Mucosa of rectum (tissue), 2 donors: ENCODE results near the gene ADISSP.

ENCODE experiments used
- H3K27ac ChIP-seq, 2 donors: one replicate each; pipeline ENCODE4 v1.7.0; 2013; ENCODE audit warnings: inconsistent platforms in 2 of 2, low read depth in 2 of 2, low read length in 2 of 2
- H3K27me3 ChIP-seq, 2 donors: one replicate each; pipeline ENCODE4 v1.7.0; 2013; ENCODE audit warnings: low read length in 2 of 2; ENCODE audit not compliant: control insufficient read depth in 2 of 2, insufficient read depth in 2 of 2
- H3K36me3 ChIP-seq, 2 donors: one replicate each; pipeline ENCODE4 v1.7.0; 2013; ENCODE audit warnings: low read length in 2 of 2; ENCODE audit not compliant: control insufficient read depth in 2 of 2, insufficient read depth in 2 of 2
- H3K4me1 ChIP-seq, 2 donors: one replicate each; pipeline ENCODE4 v1.7.0; 2013; ENCODE audit warnings: low read length in 2 of 2, mild to moderate bottlenecking in 1 of 2; ENCODE audit not compliant: control insufficient read depth in 2 of 2, insufficient read depth in 2 of 2
- H3K4me3 ChIP-seq, 2 donors: one replicate each; pipeline ENCODE4 v1.7.0; 2013; ENCODE audit warnings: low read length in 2 of 2
- H3K9ac ChIP-seq, 2 donors: one replicate each; pipeline ENCODE4 v1.7.0; 2013; ENCODE audit warnings: low read length in 2 of 2, low read depth in 1 of 2, mild to moderate bottlenecking in 1 of 2
- H3K9me3 ChIP-seq, 2 donors: one replicate each; pipeline ENCODE4 v1.7.0; 2013; ENCODE audit warnings: low read length in 2 of 2; ENCODE audit not compliant: control insufficient read depth in 2 of 2
- donor health status: healthy.
- donor health status: Normal muscosa, but diverticular disease.

ADISSP gene

DNA sequence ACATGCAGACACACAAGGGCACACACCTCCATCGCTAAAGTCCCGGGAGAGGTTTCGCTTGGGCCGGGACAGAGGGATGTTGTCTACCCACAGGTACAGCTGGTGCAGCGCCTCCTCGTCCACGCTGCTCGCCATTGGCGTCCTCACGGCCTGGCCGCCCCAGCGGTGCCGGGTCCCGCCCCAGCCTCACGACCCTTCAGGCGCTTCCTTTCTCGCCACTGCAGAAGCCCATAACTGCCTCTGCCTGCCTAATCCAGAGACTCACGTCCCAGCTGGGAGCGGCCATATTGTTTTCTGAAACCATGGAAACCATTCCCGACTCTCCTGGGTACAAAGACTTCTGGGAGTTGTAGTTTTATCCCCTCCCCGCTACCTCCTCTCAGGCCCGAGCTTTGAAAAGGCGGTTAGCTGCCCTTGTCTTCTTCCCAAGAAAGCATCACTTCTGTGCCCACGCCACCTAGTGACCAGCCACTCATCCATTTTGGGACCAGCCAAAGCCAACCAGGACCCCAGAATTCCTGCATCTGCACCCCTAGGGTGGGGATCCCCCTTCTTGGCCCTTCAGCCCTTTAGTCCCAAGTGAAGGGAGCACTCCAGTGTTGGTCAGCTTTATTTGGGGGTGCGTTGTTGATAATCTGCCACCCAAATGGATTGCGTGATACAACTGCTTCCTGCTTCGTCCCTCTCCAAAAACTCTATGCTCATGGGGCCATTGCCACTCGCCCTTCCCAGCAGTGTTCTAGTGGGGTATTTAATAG lies 13.8 kb upstream of the ADISSP start, which contains the start of gene SPEF1:
Gene SPEF1, minus strand, starts transcription at position 296 of the 758 bp plus-strand sequence. Its CDS starts 161 bp downstream, at position 135.
- Histone ChIP-seq H3K4me3 (peak within 1 kb of the TSS; percentile 53 to 63), H3K9me3 (no peaks in the 10 kb centered on the region), H3K27ac (no peak within 1 kb of the TSS), H3K9ac (peak within 1 kb of the TSS in 1 of 2 donors; percentile 3), H3K4me1 (peaks cover 32 to 43% of the 10 kb centered on the region in 2 donors), H3K27me3 (peaks cover 10 to 12% of the 10 kb centered on the region in 2 donors), H3K36me3 (peaks cover 5% of the 10 kb centered on the region in 2 donors)

DNA sequence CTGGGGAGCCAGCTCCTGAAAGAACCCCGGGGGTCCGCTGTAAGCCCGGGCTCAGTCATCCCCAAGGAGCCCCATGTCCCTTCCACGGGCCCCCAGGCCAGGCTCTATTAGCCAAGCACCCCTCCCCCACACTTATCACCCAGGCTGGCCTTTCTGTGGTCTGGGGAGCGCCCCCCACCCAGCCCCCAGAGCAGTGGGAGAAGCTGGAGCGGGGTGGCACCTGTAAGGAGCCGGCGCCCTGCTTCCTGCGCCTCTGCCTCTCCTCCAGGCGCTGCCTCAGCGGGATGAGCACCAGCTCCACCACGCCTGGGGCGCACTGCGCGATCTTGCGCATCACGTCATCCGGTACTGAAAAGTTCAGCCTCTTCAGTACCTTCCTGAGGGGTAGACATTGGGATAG lies 11.4 kb upstream of the ADISSP start:
- Histone ChIP-seq H3K4me1 (peaks cover 20 to 24% of the 10 kb centered on the region in 2 donors), H3K27me3 (peaks cover 10 to 12% of the 10 kb centered on the region in 2 donors), H3K9me3 (no peaks in the 10 kb centered on the region), H3K9ac (no peak overlapping the region), H3K27ac (no peak overlapping the region), H3K4me3 (no peak overlapping the region), H3K36me3 (no peaks in the 10 kb centered on the region)

DNA sequence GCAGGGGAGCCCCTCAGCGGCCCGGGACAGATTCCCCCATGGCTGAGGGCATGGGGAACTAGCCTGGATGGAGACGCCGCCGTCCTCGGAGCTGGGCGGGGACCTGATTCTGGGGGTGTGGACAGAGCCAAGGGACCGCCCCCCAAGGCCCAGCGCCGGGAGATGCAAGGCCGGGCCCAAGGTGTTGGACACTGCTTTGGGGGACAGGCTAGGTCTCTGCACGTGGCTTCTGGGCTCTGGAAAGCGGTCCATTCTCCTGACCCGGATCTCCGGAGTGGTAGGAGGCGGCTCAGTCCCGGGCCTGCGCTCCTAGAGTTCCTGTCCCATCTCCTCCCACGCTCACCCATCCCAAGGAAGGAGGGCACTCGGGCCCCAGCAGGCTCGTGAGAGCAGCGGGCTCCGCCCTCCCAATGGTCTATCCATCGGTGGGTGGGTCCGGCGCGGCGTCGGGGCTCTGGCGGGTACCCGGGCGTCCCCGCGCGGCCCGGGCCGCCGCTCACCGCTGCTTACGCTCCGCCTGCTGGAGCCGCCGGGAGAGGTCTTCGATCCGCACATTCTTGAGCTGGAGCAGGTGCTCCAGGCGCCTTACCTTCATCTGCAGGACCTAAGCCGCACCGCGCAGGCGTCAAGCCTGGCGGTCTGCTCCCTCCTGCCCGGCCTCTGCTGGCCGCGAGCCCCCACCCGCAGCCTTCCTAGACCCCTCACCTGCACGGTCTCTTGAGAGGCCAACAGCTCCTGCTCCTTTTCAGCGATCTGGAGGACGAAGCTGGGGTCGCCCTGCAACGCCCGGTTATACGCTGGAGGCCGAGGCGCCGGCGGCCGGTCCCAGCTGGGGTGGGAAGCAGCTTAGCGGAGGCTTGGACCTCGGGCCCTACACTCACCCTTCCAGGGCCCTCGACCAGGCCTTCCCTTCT lies 10.4 kb upstream of the ADISSP start:
- Histone ChIP-seq H3K4me1 (peaks cover 20 to 24% of the 10 kb centered on the region in 2 donors), H3K36me3 (no peaks in the 10 kb centered on the region), H3K9ac (peak overlapping the region; percentile 21 to 47), H3K4me3 (peak overlapping the region; percentile 69 to 71), H3K27me3 (peaks cover 10 to 12% of the 10 kb centered on the region in 2 donors), H3K27ac (no peak overlapping the region), H3K9me3 (no peaks in the 10 kb centered on the region)

DNA sequence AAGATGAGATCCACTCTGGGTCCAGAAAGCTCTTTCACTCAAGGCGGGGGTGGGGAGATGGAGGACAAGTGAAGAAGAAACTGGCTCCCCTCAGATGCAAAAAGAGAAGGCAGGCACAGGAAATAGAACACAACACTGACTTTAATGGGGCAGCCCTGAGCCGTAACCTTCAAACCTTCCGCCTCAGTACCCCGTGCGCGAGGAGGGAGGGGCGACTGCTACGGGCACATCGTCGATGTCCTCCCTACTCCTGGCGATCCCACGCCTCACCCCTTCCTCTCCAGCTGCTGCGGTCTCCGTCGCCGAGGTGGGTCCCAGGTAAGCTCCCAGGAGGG lies 9.8 kb upstream of the ADISSP start:
- peaks cover 20 to 24% of the 10 kb centered on the region in 2 donors for H3K4me1 ChIP-seq
- H3K9me3 ChIP-seq: no peaks in the 10 kb centered on the region
- H3K4me3 ChIP-seq: peak overlapping the region; percentile 69 to 71
- peaks cover 10 to 12% of the 10 kb centered on the region in 2 donors for H3K27me3 ChIP-seq
- H3K36me3 ChIP-seq: no peaks in the 10 kb centered on the region
- H3K27ac ChIP-seq: no peak overlapping the region
- peak overlapping the region; percentile 21 to 47 for H3K9ac ChIP-seq

DNA sequence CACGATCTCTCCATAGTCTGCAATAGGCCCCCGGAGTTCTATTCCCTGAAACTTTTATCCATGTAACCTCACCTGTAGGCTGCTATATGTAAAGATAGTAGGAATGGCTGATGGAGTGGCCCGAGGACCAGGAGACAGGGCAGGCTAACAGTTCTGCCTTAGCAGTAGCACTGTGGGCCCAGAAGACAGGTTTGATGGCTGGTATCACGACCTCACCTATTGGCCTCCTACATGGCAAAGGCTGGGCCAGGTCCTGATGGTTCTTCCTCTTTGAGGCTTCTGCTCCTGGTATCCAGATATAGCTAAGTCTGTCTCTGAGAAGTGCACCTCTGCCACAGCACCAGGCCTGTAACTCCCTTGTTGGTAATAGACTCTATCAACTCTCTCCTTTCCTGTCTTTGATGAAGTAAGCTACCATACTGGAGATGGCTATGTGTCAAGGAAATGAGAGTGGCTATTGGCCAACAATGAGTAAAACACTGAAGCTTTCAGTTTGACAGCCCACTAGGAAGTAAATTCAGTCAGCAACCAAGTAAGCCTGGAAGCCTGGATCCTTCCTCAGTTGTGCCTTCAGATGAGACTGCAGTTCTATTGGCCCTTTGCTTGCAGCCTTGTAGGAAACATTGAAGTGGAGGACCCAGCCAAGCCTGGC lies 8.0 kb upstream of the ADISSP start:
- no peak overlapping the region for H3K27ac ChIP-seq
- H3K9ac ChIP-seq: no peak overlapping the region
- H3K4me3 ChIP-seq: no peak overlapping the region
- H3K9me3 ChIP-seq: no peaks in the 10 kb centered on the region
- H3K4me1 ChIP-seq: peaks cover 15 to 16% of the 10 kb centered on the region in 2 donors
- no peaks in the 10 kb centered on the region for H3K36me3 ChIP-seq
- peaks cover 10 to 12% of the 10 kb centered on the region in 2 donors for H3K27me3 ChIP-seq

DNA sequence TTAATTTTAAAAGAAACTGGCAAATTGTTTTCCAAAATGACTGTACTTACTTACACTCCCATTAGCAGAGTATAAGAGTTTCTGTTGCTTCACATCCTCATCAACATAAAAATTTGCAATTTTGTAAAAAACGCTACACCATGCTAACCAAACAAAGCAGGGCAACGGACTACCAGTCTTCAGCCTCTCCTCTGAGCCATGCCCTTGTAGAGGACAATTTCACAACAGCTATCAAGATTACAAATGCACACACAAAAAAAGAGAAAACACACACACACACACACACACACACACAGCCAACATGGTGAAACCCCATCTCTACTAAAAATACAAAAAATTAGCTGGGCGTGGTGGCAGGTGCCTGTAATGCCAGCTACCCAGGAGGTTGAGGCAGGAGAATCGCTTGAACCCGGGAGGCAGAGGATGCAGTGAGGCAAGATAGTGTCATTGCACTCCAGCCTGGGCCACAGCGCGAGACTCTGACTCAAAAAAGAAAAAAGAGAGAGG lies 4.1 kb upstream of the ADISSP start:
- Histone ChIP-seq H3K4me3 (no peak overlapping the region), H3K9ac (no peak overlapping the region), H3K27ac (no peak overlapping the region), H3K4me1 (peaks cover 13 to 21% of the 10 kb centered on the region in 2 donors), H3K36me3 (no peaks in the 10 kb centered on the region), H3K27me3 (no peaks in the 10 kb centered on the region), H3K9me3 (no peaks in the 10 kb centered on the region)

DNA sequence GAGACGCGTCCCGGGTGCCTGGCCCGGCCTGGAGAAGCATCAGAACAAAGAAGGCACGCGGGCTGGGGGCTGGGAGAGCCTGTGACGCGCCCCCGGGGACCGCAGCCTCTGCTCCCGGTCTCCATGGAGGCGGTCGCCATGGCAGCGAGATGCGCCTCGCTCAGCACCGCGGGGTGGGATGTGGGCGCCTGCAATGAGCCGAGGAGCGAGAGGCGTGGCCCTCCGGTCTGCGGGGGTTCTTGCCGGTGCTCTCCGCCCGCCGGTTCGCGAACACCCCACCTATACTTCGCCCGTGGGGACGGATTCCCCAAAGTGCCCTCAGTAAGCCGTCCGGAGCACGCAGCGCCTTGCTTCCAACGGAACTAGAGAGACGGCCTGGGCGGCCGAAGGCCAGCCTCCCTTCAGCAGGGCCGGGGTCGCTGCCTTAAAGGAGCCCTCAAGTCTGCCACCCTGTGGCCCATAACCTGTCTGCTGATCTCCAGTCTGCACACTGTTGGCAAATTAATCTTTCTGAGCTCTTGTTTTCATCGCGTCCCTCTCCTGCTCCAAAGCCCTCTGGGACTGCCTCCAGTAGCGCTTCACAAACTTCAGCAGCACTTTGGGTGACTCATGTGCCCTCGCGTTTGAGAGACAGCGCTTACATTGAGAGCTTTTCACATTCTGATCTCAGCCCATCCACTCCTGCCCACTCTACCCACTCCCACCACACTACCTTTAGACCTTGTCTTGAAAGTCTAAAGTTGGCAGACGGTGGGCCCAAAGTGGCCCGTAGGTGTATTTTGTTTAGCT lies 983 bp upstream of the ADISSP start:
- peaks cover 13 to 31% of the 10 kb centered on the region in 2 donors for H3K4me1 ChIP-seq
- no peaks in the 10 kb centered on the region for H3K36me3 ChIP-seq
- H3K9ac ChIP-seq: peak overlapping the region; percentile 83 to 86
- no peaks in the 10 kb centered on the region for H3K27me3 ChIP-seq
- no peaks in the 10 kb centered on the region for H3K9me3 ChIP-seq
- peak overlapping the region; percentile 91 to 94 for H3K27ac ChIP-seq
- H3K4me3 ChIP-seq: peak overlapping the region; percentile 86 to 87

DNA sequence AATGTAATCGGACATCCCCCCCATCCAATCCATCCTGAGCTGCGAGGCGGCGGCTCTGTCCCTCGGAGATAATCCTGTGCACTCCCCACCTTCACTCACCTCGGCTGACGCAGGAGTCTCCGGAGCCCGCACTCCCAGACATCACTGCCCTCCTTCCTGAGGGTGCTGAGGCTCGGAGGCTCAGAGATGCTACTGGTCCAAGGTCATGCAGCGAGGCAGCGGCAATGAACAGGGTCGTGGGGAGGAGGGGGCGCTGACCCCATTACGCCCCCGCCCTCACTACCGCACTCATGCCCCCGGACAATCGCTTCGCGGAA lies 485 bp downstream of the ADISSP start:
- Histone ChIP-seq H3K27me3 (no peaks in the 10 kb centered on the region), H3K9ac (peak overlapping the region; percentile 56 to 86), H3K9me3 (no peaks in the 10 kb centered on the region), H3K36me3 (no peaks in the 10 kb centered on the region), H3K27ac (peak overlapping the region in 1 of 2 donors; percentile 9), H3K4me3 (peak overlapping the region; percentile 80 to 87), H3K4me1 (peaks cover 13 to 31% of the 10 kb centered on the region in 2 donors)

DNA sequence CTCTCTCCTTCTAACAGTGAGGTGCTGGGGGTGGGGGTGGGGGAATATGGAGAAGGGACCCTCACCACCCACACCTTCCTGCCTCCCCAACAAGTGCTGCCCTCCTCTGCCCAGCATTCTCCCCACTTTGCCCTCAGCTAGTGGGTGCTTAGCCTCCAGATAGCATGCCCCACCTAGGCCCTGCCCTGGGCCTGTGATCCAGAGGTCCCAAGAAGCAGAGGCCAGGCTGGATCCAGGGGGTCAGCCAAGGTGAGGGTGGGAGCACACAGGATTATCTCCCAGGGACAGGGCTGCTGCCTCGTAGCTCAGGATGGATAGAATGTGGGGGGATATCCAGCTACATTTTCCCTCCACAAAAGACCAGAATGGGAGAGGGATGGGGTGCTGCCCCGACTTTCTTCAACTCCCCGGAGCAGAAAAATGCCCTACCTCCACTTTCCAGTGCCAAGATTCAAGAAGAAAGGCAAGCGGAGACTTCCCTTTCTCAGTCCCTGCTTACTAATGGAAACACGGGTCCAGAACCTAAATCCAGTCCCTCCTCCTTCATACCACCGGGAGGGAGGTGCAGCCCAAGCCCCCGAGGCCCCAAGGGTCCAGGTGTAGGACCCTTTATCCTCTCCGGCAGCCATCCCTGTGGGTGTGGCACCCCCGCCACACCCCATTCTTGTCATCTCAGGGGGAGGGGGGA lies 987 bp downstream of the ADISSP start:
- H3K4me1 ChIP-seq: peaks cover 13 to 31% of the 10 kb centered on the region in 2 donors
- peak overlapping the region; percentile 56 to 86 for H3K9ac ChIP-seq

More for the DNA sequence above, 987 bp downstream of the ADISSP start:
- Histone ChIP-seq H3K27ac (peak overlapping the region in 1 of 2 donors; percentile 9), H3K4me3 (peak overlapping the region; percentile 80 to 87), H3K9me3 (no peaks in the 10 kb centered on the region), H3K36me3 (no peaks in the 10 kb centered on the region), H3K27me3 (no peaks in the 10 kb centered on the region)
